ENCODE data around the gene CTLA4. TPM values are rescaled to one million over a fixed set of nuclear protein-coding genes. Genes with fewer than 3 reads are reported as not detected.

The CTLA4 gene
- total RNA-seq, 3 donors from 2014 or later: 0.14 to 0.96 (median 0.51) TPM

DNA sequence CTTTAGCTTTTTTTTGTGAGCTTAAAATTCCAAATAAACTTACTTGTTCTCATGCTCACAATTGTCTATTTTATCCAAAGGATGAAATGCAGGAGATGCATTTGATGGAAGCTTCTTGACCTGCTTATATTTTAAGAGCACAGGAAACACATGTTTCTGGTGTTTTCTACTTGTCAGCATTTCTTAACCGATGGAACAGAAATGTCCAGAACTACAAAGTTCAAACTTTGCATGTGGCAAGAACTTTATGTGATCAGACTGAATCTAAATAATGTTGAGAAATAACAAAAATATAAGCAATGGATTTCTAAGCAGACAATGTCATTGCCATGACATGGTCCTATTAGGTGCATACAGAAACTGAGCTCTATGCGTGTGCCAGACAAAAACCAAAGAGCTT, 9.9 kb upstream of the CTLA4 start:
- Histone ChIP-seq H3K9me3 (no peaks in the 10 kb centered on the region), H3K4me3 (no peak overlapping the region), H3K36me3 (ENCODE audit: low read depth) (no peaks in the 10 kb centered on the region), H3K4me1 (ENCODE audit: low read depth) (no peaks in the 10 kb centered on the region)
- intact Hi-C loops (cut with DNase I, micrococcal nuclease): no loop called here
- DNase-seq: no peak
- TF ChIP-seq, protein P1, sequence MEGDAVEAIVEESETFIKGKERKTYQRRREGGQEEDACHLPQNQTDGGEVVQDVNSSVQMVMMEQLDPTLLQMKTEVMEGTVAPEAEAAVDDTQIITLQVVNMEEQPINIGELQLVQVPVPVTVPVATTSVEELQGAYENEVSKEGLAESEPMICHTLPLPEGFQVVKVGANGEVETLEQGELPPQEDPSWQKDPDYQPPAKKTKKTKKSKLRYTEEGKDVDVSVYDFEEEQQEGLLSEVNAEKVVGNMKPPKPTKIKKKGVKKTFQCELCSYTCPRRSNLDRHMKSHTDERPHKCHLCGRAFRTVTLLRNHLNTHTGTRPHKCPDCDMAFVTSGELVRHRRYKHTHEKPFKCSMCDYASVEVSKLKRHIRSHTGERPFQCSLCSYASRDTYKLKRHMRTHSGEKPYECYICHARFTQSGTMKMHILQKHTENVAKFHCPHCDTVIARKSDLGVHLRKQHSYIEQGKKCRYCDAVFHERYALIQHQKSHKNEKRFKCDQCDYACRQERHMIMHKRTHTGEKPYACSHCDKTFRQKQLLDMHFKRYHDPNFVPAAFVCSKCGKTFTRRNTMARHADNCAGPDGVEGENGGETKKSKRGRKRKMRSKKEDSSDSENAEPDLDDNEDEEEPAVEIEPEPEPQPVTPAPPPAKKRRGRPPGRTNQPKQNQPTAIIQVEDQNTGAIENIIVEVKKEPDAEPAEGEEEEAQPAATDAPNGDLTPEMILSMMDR (IDR thresholded peaks at IDR 0.05): no peak
- no peak for ATAC-seq

DNA sequence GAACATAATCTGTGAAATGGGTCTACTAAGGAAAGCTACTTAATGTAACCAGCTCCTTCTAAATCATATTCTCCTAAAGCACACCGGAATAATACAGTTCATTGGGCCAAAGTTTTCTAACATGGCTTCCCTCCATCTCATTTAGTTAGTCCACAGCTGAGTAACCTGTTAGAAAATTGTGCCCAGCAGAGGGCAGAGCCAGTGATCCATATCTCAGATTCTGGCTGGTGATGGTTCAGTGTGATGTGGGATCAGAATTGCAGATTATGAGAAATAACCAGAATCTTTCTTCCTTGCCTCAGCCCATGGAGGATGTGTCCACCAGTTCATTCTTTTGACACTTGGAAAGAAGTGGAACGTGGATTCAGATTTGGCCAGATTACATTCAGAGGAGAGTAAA, 9.4 kb upstream of the CTLA4 start:
- intact Hi-C loops (cut with DNase I, micrococcal nuclease): no loop called here
- no peak overlapping the region for H3K4me3 ChIP-seq
- no peaks in the 10 kb centered on the region for H3K4me1 ChIP-seq (ENCODE audit: low read depth)
- no peaks in the 10 kb centered on the region for H3K9me3 ChIP-seq
- DNase-seq (no peak), ATAC-seq (no peak)
- TF ChIP-seq, protein P1 (IDR thresholded peaks at IDR 0.05): no peak
- no peaks in the 10 kb centered on the region for H3K36me3 ChIP-seq (ENCODE audit: low read depth)

DNA sequence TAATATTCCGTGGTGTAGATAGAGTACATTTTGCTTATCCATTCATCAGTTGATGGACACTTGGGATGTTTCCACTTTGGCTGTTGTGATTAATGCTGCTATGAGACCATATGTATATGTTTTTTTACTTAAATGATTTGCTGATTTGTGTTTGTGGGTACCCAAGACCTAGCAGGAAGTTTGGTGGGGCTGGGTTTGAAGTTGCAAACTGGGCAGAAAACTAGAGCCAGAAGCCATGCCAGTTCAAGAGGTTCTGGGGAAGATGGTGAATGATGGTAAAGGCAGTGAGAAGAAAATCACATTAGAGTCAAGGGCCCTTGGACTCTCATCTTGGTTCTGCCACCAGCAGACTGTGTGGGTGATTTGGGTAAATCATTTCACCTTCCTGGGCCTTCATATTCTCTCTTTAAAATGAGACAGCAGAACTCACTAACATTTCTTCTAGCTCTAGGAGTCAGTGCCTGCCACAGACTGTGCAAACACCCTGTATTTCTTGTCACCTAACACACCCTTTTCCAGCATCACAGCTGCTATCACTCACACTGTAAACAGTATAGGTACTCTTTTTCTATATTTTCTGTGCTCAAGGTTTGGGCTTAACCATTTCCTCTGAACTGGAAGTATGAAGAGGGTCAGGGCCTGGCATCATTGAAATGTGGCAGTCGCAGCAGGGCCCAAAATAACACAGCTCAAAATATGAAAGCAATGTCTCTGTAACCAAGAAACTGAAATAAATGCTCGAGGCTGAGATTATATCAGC, 8.4 kb upstream of the CTLA4 start:
- ATAC-seq (no peak), DNase-seq (no peak)
- TF ChIP-seq, protein P1 (IDR thresholded peaks at IDR 0.05): no peak
- intact Hi-C loops (cut with DNase I, micrococcal nuclease): no loop called here
- H3K4me1 ChIP-seq (ENCODE audit: low read depth): no peaks in the 10 kb centered on the region
- H3K9me3 ChIP-seq: no peaks in the 10 kb centered on the region
- no peak overlapping the region for H3K4me3 ChIP-seq
- no peaks in the 10 kb centered on the region for H3K36me3 ChIP-seq (ENCODE audit: low read depth)

DNA sequence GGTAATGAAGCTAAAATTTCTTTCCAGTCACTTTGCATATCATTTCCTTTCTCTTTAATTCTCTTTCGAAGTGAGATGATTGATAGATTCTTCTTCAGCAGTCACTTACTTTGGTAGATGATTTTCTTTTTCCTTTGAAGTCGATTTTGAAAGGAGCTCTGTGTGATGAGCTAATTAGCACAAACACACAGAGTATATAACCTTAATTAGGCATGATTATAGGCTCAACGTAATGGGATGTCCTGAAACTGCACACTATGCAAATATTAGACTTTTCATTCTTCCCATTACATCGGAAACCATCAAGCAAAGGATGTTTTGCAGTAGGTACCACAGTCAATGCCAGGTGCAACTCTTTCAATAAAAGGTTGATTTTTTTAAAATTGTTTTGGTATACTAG, 6.4 kb upstream of the CTLA4 start:
- Histone ChIP-seq H3K36me3 (ENCODE audit: low read depth) (no peaks in the 10 kb centered on the region), H3K9me3 (no peaks in the 10 kb centered on the region), H3K4me3 (no peak overlapping the region), H3K4me1 (ENCODE audit: low read depth) (no peaks in the 10 kb centered on the region)
- DNase-seq (no peak), ATAC-seq (no peak)
- TF ChIP-seq, protein P1 (IDR thresholded peaks at IDR 0.05): no peak
- intact Hi-C loops (cut with DNase I, micrococcal nuclease): no loop called here

DNA sequence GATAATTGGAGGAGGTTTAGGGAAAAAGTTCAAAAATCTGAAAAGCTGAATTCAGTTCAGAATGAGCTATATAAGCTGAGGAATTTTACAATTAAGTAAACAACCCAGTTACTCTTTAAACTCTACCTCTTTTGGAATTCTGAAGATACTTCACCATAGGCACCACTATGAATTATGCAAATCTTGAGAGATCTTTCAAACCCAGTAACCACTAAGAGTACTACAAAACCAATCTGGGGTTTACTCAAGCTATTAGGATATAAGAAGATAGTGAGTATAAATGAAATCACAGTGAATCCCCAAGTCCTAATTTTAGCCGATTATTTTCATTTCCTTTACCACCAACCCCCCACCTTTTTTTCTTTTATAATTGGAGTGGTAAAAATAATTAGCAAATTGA, 6.0 kb upstream of the CTLA4 start:
- TF ChIP-seq, protein P1 (IDR thresholded peaks at IDR 0.05): no peak
- ATAC-seq (no peak), DNase-seq (no peak)
- no peaks in the 10 kb centered on the region for H3K4me1 ChIP-seq (ENCODE audit: low read depth)
- no peaks in the 10 kb centered on the region for H3K9me3 ChIP-seq
- H3K4me3 ChIP-seq: no peak overlapping the region
- intact Hi-C loops (cut with DNase I, micrococcal nuclease): no loop called here
- no peaks in the 10 kb centered on the region for H3K36me3 ChIP-seq (ENCODE audit: low read depth)

Data from mucosa of descending colon (tissue), 3 donors.